HL-60 (cell line): Measurements from ENCODE around the gene DOCK1.

Experiments
- DNase-seq, 2 experiments: peaks; one replicate each; pipeline ENCODE4 v3.0.0-alpha.2; 2010 to 2020; ENCODE audit warnings: low read depth in 1 of 2, low spot score in 1 of 2
- H3K27ac ChIP-seq: fragments of 250-450 bp; sonication (Bioruptor Pico); replicated peaks from 2 replicates; pipeline ENCODE4 v1.5.1; 2020; ENCODE audit warnings: mild to moderate bottlenecking, moderate library complexity
- H3K27me3 ChIP-seq: fragments of 250-450 bp; sonication (Bioruptor Pico); 2 replicates; pipeline ENCODE4 v1.5.1; 2021; ENCODE audit warnings: mild to moderate bottlenecking, moderate library complexity; ENCODE audit not compliant: insufficient read depth, poor library complexity, severe bottlenecking
- H3K4me3 ChIP-seq: replicated peaks from 2 replicates; pipeline ENCODE4 v1.5.1; 2011; ENCODE audit warnings: mild to moderate bottlenecking, control low read depth, low read length; ENCODE audit not compliant: insufficient read depth
- CTCF ChIP-seq: IDR thresholded peaks from one replicate; pipeline ENCODE4 v1.5.1; 2011; ENCODE audit warnings: low read length, control low read depth, inconsistent platforms; ENCODE audit not compliant: insufficient read depth
- GABPA ChIP-seq: IDR thresholded peaks from 2 replicates; pipeline ENCODE4 v1.6.1; 2012; ENCODE audit warnings: low read depth
- POLR2AphosphoS5 ChIP-seq: IDR thresholded peaks from 2 replicates; pipeline ENCODE4 v1.6.1; 2012; ENCODE audit warnings: low read depth
- REST ChIP-seq: IDR thresholded peaks from 2 replicates; pipeline ENCODE4 v1.6.1; 2012; ENCODE audit warnings: low read depth; ENCODE audit not compliant: insufficient replicate concordance
- SPI1 ChIP-seq: IDR thresholded peaks from 2 replicates; pipeline ENCODE4 v1.6.1; 2012; ENCODE audit warnings: low read depth, mild to moderate bottlenecking, borderline replicate concordance

Gene DOCK1

GRCh38 chr10:127012071-127012768, 107.0 kb downstream of the DOCK1 start:
- TF ChIP-seq POLR2AphosphoS5 (no peak), SPI1 (no peak), REST (no peak), CTCF (no peak), GABPA (no peak)
- Histone ChIP-seq H3K27ac (no peak overlapping the region), H3K27me3 (no peaks in the 10 kb centered on the region), H3K4me3 (no peak overlapping the region)
- no peak for DNase-seq

GRCh38 chr10:127012769-127013152, 107.5 kb downstream of the DOCK1 start:
- H3K4me3 ChIP-seq: no peak overlapping the region
- no peak for TF ChIP-seq CTCF
- no peak for TF ChIP-seq POLR2AphosphoS5
- no peak for TF ChIP-seq SPI1
- no peak for TF ChIP-seq REST
- TF ChIP-seq GABPA: no peak
- no peaks in the 10 kb centered on the region for H3K27me3 ChIP-seq
- DNase-seq: no peak
- H3K27ac ChIP-seq: no peak overlapping the region

- no peak for DNase-seq
- TF ChIP-seq GABPA: no peak
- TF ChIP-seq REST: no peak
- no peak for TF ChIP-seq CTCF
- TF ChIP-seq SPI1: no peak
- no peak for TF ChIP-seq POLR2AphosphoS5
- Histone ChIP-seq H3K27ac (no peak overlapping the region), H3K4me3 (no peak overlapping the region), H3K27me3 (no peaks in the 10 kb centered on the region)
Observed at GRCh38 chr10:127013211-127013656, 108.0 kb downstream of the DOCK1 start.
